T-helper 17 cell (primary cell): Measurements from ENCODE around the gene RETREG1. TPM values are rescaled to one million over a fixed set of nuclear protein-coding genes. Genes with fewer than 3 reads are reported as not detected.

Experiments
- ATAC-seq: fragments of 150-1000 bp; cut with Tn5 transposase; 2 replicates; pipeline ENCODE4 v1.10.0; 2021; ENCODE audit warnings: mild to moderate bottlenecking, moderate library complexity
- DNase-seq, 3 donors: peaks; one replicate each; pipeline versions ENCODE4 v3.0.0 to v3.0.0-alpha.2; 2020 to 2021
- H3K9me3 ChIP-seq: one replicate; pipeline ENCODE4 v1.7.0; 2013; ENCODE audit warnings: low read length, mild to moderate bottlenecking; ENCODE audit not compliant: control insufficient read depth, poor library complexity, severe bottlenecking
- H3K27ac Mint-ChIP-seq: one replicate; pipeline ENCODE4 v1.8.0; 2022; ENCODE audit warnings: mild to moderate bottlenecking, moderate library complexity, mixed read lengths
- H3K27me3 Mint-ChIP-seq: one replicate; pipeline ENCODE4 v1.8.0; 2022; ENCODE audit warnings: mixed read lengths
- H3K36me3 Mint-ChIP-seq: one replicate; pipeline ENCODE4 v1.8.0; 2022; ENCODE audit warnings: low read depth, mixed read lengths
- H3K4me1 Mint-ChIP-seq: one replicate; pipeline ENCODE4 v1.8.0; 2022; ENCODE audit warnings: mild to moderate bottlenecking, mixed read lengths
- H3K4me3 Mint-ChIP-seq: one replicate; pipeline ENCODE4 v1.8.0; 2022; ENCODE audit warnings: mild to moderate bottlenecking, moderate library complexity, mixed read lengths
- total RNA-seq, 4 donors: library from RNA in 2 of 4; stranded (reverse) in 2 of 4; gene quantifications; one replicate each; pipeline ENCODE4 v1.2.3 and lab custom pipeline; 2022 to 2026

Gene RETREG1
- total RNA-seq, 2 donors from 2014 or later = 30.2 to 37.8 TPM

DNA sequence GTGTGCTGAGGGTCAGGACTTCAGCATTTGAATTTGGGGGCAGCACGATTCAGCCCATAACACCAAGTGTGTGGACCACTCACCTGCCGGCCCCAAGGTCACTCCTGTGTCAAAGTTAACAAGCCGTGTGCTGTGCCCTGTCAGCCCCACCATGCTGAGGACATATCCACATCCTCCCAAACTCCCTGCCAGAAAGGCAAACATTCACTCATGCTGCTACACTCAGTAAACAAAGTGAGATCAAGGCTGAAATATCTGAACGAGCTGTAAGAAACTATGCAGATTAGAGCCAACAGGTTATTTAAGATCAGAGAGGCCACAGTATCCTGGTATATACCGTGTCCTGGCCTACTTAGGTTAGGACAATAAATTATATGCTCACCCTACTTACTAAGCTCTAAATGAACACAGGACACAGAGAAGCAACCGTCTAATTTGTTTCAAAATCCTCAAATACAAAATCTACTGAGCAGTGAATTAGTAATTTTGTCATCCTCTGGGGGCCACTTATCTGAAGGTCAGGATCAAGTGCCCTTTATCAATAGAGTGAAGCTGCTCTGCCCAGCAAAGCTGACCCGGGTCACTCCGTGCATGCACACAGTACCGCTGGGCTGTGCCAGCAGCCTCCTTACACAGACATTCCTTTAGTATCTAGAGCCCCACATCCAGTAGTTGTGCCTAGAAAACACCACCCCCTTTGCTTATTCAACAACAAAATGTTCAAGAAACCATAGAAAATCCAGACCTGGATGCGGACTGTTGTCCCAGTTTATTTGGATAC, 28.2 kb downstream of the RETREG1 start:
- peaks cover 8% of the 10 kb centered on the region for H3K36me3 Mint-ChIP-seq

DNA sequence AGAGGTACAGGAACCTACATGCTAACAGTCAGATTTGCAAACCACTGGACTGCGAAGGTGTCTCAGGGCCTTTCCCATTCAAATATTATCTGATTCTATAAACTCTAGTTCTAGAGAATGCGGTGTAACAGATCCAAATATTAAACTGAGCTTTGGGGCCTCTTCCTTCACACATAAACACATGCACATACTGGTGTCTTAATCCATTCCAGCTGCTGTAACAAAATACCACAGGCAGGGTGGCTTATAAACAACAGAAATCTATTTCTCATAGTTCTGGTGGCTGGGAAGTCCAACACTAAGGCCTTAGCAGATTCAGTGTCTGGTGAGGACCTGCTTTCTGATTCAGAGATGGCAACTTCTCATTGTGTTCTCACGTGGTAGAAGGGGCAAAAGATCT, 30.2 kb downstream of the RETREG1 start:
- Mint-ChIP-seq H3K27ac (no peak overlapping the region), H3K27me3 (no peaks in the 10 kb centered on the region), H3K4me3 (no peak overlapping the region), H3K4me1 (peaks cover 28% of the 10 kb centered on the region), H3K36me3 (peaks cover 8% of the 10 kb centered on the region)
- ATAC-seq = no peak
- DNase-seq = no peak
- no peaks in the 10 kb centered on the region for H3K9me3 ChIP-seq

More for the DNA sequence above, 28.2 kb downstream of the RETREG1 start:
- H3K4me3 Mint-ChIP-seq = no peak overlapping the region
- H3K27me3 Mint-ChIP-seq = no peaks in the 10 kb centered on the region
- no peaks in the 10 kb centered on the region for H3K9me3 ChIP-seq
- DNase-seq (no peak), ATAC-seq (no peak)
- H3K4me1 Mint-ChIP-seq = peaks cover 46% of the 10 kb centered on the region
- H3K27ac Mint-ChIP-seq = peak overlapping the region; percentile 37

DNA sequence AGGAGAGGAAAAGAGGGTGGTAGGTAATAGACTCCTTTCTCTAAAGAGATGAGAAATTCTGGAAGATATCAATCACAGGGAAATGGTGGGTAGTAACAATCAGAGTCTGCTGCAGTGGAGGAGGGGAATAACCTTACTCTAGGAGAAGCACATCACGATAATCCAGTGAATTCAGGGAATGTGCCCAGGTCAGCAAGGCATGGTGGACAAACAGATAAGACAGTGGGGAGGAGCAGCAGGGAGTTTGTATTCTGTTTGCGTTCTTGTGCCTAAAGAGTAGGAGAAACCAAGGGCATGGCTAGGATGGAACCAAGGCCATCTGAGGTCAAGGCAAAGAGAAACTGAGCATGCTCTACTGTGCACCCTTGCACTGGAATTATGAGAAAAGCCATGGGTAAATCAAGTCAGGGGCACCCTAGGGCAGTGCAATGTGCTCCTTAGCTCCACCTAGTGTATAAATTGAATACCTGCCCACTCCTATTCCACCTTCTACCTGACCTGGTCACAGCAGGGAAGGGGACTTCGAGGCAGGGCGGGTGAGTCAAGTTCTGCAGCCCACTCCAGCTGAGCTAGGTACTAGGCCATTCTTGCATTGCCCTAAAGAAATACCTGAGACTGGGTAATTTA, 31.6 kb downstream of the RETREG1 start:
- DNase-seq (no peak), ATAC-seq (peak; percentile 50)
- no peaks in the 10 kb centered on the region for H3K9me3 ChIP-seq
- Mint-ChIP-seq H3K4me3 (no peak overlapping the region), H3K27me3 (no peaks in the 10 kb centered on the region), H3K4me1 (peaks cover 23% of the 10 kb centered on the region), H3K27ac (peak overlapping the region; percentile 60), H3K36me3 (peaks cover 5% of the 10 kb centered on the region)

DNA sequence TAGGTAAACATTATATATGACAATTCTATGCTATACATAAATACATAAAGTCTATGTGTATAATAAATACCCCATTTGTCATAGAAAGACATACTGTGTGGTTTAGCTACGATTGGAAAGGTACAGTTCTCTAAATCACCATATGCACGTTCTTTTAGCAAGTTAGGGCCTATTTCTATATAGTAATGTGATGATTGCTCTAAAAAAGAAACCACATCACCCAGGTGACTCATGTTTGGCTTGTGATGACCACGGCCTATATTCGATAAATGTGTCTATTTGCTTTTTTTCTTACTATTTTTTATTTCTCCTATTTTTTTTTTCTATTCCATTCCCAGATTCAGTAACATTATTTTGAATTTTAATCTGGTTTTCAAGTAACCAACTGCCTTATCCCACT, 34.7 kb downstream of the RETREG1 start:
- no peak for ATAC-seq
- Mint-ChIP-seq H3K4me3 (no peak overlapping the region), H3K4me1 (peaks cover 30% of the 10 kb centered on the region), H3K27me3 (no peaks in the 10 kb centered on the region), H3K36me3 (peaks cover 3% of the 10 kb centered on the region), H3K27ac (no peak overlapping the region)
- no peak for DNase-seq
- no peaks in the 10 kb centered on the region for H3K9me3 ChIP-seq

DNA sequence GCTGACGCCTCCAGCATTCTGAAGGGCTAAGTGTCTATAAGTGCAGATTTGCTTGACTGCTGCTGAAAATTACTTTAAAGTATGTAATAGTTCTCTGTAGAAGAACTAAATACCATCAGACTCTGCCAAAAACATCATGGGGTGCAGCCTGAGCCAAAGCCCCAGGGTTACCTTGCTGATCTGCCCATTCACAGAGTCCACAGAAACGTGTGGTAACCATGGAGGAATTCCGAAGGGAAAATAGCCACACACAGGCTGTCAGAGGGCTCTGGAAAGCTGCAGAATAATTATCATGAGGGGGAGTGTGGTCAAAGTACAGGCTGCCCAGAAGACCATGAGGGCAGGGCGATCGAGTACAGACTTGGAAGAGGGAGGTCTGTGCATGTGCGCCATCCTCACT, 36.4 kb downstream of the RETREG1 start:
- no peaks in the 10 kb centered on the region for H3K9me3 ChIP-seq
- H3K27ac Mint-ChIP-seq = no peak overlapping the region
- H3K36me3 Mint-ChIP-seq = peaks cover 3% of the 10 kb centered on the region
- no peak for ATAC-seq
- no peaks in the 10 kb centered on the region for H3K27me3 Mint-ChIP-seq
- no peak overlapping the region for H3K4me3 Mint-ChIP-seq
- peaks cover 22% of the 10 kb centered on the region for H3K4me1 Mint-ChIP-seq
- no peak for DNase-seq

DNA sequence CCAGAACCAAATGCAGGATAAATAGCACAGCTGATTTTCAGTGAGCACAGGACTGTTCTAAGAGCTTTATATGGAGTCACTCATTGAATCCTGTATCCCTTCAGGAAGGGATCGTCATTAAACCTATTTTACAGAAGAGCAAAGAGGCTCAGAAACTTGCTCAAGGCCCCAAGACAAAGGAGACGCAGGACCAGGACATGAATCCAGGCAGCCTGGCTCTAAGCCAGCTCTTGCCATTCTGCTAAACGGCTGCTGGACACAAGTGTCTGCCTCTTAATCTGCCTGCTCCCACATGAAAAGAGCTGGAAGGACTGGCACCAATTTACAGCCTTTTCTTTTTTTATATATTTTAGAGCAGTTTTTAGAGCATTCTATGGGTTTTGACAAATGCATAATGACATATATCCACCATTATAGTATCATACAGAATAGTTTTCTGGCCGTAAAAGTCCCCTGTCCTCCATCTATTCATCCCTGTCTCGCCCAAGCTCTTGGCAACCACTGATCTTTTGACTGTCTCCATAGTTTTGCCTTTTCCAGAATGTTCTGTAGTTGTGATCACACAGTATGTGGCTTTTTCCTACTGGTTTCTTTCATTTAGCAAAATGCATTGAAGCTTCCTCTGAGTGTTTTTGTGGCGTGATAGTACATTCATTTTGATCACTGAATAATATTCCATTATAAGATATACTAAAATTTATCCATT, 37.5 kb downstream of the RETREG1 start:
- no peak for ATAC-seq
- peaks cover 3% of the 10 kb centered on the region for H3K36me3 Mint-ChIP-seq
- no peaks in the 10 kb centered on the region for H3K9me3 ChIP-seq
- no peaks in the 10 kb centered on the region for H3K27me3 Mint-ChIP-seq
- no peak overlapping the region for H3K4me3 Mint-ChIP-seq
- H3K4me1 Mint-ChIP-seq = peaks cover 15% of the 10 kb centered on the region
- no peak for DNase-seq
- peak overlapping the region; percentile 54 for H3K27ac Mint-ChIP-seq

DNA sequence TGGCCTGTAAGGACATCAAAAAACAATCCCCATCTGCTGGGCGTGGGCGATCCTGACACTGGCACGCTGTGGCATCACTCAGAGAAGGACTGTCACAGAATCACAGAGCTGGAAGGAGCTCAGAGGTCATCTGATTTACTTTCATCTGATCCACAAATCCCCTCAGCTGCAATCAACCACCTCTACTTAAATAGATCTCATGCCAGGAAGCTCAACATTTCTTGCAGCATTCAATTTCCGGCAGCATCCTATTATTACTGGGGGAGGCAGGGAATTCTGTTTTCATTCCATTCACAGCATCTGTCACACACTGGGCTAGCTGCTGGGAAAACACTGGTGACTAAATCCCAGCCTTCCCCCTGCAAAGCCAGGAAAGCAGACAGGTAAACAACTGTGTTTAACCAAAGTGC, 38.3 kb downstream of the RETREG1 start:
- Mint-ChIP-seq H3K36me3 (peaks cover 3% of the 10 kb centered on the region), H3K4me3 (no peak overlapping the region), H3K27me3 (no peaks in the 10 kb centered on the region), H3K27ac (peak overlapping the region; percentile 54), H3K4me1 (peaks cover 20% of the 10 kb centered on the region)
- H3K9me3 ChIP-seq = no peaks in the 10 kb centered on the region
- no peak for DNase-seq
- no peak for ATAC-seq

DNA sequence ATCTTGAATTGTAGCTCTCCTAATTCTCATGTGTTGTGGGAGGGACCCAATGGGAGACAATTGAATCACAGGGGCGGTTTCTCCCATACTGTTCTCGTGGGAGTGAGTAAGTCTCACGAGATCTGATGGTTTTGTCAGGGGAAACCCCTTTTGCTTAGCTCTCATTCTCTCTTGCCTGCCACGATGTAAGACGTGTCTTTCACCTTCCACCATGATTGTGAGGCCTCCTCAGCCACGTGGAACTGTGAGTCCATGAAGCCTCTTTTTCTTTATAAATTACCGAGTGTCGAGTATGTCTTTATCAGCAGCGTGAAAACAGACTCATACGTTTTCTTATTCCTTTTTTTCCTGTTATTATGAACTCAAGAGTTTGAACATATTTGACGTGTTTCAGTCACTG, 39.1 kb downstream of the RETREG1 start:
- H3K27ac Mint-ChIP-seq = no peak overlapping the region
- H3K36me3 Mint-ChIP-seq = peaks cover 3% of the 10 kb centered on the region
- no peaks in the 10 kb centered on the region for H3K27me3 Mint-ChIP-seq
- peaks cover 24% of the 10 kb centered on the region for H3K4me1 Mint-ChIP-seq
- no peak for ATAC-seq
- DNase-seq = no peak
- no peak overlapping the region for H3K4me3 Mint-ChIP-seq
- H3K9me3 ChIP-seq = no peaks in the 10 kb centered on the region

DNA sequence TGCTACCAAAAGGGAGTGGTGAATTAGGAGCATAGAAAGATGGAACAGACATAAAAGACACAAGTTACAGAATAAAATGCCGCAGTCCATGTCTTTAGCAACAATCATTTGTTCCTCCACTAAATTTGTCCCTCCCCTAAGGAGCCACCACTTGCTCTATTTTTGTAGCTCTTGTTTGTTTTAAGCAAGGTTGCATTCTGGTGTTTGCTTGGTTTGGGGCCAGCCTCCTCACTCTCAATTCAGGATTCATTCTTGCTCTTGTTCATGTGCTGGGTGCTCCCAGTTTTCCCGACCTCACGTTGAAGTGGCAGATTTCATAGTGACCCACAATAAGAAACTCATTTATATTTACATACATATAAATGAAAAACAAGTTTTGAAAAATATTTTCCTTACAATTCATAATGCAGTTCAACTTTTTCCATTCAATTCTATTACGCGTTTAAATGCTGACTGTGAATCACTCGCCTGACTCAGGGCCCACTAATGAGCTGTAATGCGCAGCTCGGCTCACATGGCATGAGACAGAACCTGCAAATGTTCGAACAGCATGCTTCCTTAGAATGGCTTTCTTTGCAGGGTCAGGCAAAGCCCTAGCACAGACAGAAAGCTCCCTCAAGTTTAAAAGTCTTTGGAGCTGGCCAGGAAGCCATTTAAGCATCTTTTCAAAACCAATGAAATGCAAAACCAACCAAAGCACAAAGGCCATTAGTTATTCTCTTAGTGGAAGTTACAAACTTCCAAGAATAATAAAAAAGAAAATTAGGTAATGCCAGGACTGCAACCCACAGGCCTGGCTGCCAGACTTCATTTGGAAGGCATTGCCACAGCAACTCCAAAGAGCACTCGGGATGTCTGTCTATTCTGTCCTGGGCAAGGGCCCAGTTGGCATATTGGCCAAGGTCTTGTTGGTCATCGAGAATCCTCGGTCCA, 41.7 kb downstream of the RETREG1 start:
- Mint-ChIP-seq H3K27me3 (no peaks in the 10 kb centered on the region), H3K4me3 (no peak overlapping the region), H3K27ac (no peak overlapping the region), H3K4me1 (peaks cover 24% of the 10 kb centered on the region), H3K36me3 (peaks cover 6% of the 10 kb centered on the region)
- ATAC-seq = no peak
- H3K9me3 ChIP-seq = no peaks in the 10 kb centered on the region
- no peak for DNase-seq

DNA sequence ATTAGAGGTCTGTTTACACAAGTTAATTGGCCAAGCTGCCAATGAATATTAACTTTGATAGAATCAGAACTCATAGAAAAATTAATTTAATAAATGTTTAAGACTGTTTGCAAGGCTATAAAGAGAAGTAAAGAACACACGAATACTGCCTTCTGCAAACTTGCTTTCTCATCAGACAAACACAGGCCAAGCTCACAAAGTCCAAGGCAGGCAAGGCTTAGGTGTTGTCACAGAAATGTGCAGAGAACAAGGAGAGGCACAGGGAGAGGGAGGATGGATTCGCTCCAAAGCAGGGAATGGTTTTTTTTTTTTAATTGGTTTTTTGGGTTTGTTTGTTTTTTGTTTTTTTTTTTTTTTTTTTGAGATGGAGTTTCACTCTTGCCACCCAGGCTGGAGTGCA, 43.4 kb downstream of the RETREG1 start:
- Mint-ChIP-seq H3K4me3 (no peak overlapping the region), H3K4me1 (peaks cover 17% of the 10 kb centered on the region), H3K27ac (peak overlapping the region; percentile 86), H3K36me3 (peaks cover 7% of the 10 kb centered on the region), H3K27me3 (no peaks in the 10 kb centered on the region)
- no peak for ATAC-seq
- no peaks in the 10 kb centered on the region for H3K9me3 ChIP-seq
- DNase-seq = no peak

DNA sequence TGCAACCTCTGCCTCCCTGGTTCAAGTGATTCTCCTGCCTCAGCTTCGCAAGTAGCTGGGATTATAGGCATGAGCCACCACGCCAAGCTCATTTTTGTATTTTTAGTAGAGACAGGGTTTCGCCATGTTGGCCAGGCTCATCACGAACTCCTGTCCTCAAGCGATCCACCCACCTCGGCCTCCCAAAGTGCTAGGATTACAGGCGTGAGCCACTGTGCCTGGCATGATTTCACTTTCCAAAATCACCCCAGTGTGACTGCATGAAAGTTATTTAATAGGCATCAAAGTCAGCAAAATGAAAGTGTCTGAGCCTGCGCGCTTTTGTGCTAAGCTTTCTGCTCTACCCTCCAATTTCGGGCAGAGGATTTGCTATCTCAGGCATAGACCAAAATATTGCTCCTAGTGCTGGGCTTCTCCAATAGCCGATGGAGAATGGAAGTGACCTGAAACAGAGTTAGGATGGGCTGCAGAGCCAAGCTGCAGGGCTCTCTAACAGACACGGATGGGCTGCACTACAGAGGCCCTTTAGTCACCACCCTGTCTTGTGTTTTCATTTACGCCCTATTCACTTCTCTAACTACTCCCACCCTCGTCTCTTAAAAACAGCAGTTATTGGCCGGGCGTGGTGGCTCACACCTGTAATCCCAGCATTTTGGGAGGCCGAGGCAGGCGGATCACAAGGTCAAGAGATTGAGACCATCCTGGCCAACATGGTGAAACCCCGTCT, 44.3 kb downstream of the RETREG1 start:
- no peaks in the 10 kb centered on the region for H3K9me3 ChIP-seq
- peaks cover 6% of the 10 kb centered on the region for H3K36me3 Mint-ChIP-seq
- no peaks in the 10 kb centered on the region for H3K27me3 Mint-ChIP-seq
- DNase-seq (no peak), ATAC-seq (no peak)
- peak overlapping the region; percentile 86 for H3K27ac Mint-ChIP-seq
- H3K4me1 Mint-ChIP-seq = peaks cover 22% of the 10 kb centered on the region
- no peak overlapping the region for H3K4me3 Mint-ChIP-seq

DNA sequence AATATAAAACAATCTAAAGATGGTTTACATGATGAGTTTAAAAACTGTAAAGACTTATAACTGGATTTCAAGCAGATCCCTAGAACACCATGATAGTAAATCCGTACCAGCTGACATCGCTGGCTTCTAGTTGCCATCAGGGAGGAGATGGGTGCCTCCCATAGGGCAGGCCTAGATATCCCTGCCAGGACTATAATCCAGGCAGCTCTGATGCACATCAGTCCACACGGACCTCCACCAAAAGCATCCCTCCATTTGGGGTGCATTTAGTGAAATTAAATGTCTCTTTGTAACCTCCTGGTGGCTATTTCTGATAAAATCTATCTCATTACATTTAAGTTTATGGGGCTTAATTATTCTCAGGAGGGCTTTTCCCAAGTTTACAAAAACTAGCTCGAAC, 45.8 kb downstream of the RETREG1 start:
- H3K9me3 ChIP-seq = no peaks in the 10 kb centered on the region
- H3K4me3 Mint-ChIP-seq = no peak overlapping the region
- no peaks in the 10 kb centered on the region for H3K27me3 Mint-ChIP-seq
- peak overlapping the region; percentile 12 for H3K27ac Mint-ChIP-seq
- DNase-seq (no peak), ATAC-seq (no peak)
- H3K4me1 Mint-ChIP-seq = peaks cover 28% of the 10 kb centered on the region
- H3K36me3 Mint-ChIP-seq = peaks cover 10% of the 10 kb centered on the region
